GM19397 (cell line): ENCODE measurements around the gene PTX4.
A peak's percentile ranks its signal among the peaks of the same experiment; 100 is the strongest.

Experiments
- ATAC-seq: cut with Tn5 transposase; IDR thresholded peaks from one replicate; pipeline ENCODE4 v1.9.1; 2021; ENCODE audit warnings: mild to moderate bottlenecking, moderate library complexity; ENCODE audit not compliant: unreplicated experiment

PTX4 gene

DNA sequence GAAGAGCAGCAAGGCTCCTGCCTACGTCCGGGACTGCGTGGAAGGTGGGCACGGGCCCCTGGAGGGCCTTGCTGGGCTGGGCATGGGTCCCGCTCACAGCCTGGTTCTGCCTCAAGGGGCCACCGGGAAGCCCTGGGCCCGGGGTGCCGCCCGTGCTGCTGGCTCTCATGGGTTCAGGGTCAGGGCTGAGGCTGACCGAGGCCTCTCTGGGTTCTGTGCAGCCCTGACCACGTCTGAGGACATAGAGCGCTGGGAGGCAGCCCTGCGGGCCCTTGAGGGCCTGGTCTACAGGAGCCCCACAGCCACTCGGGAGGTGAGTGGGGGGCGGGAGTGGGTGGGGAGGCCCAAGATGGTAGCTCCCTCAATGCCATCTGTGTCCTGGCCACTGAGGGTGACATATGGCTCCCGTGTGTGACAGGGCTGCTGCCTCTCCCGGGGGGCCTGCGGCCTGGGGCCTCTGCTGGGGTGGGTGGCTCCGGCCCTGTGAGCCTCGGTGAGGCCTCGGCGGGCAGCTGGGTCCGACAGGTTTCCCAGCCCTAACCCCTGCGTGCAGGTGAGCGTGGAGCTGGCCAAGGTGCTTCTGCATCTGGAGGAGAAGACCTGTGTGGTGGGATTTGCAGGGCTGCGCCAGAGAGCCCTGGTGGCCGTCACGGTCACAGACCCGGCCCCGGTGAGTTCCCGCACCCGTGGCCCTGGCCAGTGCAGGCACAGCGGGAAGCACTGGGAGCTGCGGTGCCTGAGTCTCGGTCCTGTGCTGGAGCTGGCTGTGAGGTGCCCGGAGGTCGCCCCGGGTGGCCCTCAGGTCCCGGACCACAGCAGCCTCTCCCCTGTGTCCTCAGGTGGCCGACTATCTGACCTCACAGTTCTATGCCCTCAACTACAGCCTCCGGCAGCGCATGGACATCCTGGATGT is 13.6 kb upstream of the PTX4 start:
- ATAC-seq, result no peak

DNA sequence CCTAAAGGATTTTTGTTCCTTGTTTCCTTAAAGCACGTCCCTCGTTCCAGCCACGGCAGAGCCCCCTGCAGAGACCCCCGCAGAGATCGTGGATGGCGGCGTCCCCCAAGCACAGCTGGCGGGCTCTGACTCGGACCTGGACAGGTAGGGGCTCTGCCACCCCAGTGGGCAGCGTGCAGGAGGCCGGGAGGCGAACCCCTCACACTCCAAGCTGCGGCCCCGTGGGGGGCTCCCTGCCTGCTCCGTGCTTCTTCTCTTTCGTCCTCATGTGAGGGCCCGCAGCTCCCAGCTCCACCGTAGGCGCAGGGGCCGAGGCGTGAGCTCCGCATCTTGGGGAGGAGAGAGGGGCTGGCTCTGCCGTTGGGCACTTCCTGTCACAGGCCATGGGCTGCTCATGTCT is 12.9 kb upstream of the PTX4 start:
- no peak for ATAC-seq

DNA sequence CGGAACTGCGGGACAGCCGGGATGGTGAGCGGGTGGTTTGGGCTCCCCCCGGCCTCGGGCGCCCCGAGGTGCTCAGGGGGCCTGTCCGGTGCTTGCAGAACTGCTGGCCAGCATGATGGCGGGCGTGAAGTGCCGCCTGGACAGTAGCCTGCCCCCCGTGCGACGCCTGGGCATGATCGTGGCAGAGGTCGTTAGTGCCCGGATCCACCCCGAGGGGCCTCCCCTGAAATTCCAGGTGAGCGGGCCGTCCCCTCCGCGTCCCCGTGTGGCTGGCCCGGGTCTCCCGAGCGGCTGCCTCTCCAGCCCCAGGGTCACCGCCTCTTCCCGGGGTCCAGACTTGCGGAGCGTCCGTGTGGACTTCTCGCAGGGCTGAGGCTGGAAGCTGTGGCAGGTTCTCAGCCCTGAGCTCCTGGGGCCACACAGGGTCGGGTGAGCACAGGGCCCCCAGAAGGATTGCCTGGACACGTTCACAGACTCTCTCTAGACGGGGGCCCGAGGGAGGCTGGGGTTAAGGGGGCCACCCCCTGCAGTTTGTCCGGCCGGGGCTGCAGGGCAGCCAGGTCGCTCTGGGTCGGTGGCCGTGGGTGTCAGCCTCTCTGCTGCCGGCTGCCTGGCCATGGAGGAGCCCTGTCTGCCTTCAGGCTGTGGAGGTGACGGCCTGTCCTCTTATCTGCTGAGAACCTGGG is 11.9 kb upstream of the PTX4 start:
- ATAC-seq, result no peak

DNA sequence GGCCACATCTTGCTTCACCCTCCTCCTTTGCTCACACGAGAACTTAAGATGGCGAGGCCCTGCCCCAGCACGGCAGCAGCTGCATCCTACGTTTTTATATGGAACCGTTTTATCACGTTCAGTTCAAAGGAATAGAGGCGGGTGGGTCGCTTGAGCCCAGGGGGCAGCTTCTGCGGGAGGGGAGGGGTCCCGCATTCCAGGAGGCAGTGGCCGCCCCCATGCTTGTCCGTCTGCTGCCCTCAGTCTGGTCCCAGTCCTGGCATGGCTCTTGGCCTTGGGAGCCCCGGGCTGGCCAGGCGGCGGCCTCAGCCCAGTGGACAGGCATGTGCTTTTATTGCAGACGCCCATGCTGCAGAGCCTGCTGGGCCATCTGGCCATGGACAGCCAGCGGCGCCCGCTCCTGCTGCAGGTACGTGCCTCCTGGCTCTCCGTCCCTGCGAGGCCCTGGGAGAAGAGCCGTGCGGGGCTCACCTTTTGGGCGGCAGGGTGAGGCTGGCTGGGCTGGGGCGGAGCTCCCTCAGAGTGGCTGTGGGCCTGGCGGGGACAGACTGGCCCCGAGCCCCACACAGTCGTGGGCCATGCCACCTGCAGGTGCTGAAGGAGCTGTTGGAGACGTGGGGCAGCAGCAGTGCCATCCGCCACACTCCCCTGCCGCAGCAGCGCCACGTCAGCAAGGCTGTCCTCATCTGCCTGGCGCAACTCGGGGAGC is 11.2 kb upstream of the PTX4 start:
- ATAC-seq, result no peak

DNA sequence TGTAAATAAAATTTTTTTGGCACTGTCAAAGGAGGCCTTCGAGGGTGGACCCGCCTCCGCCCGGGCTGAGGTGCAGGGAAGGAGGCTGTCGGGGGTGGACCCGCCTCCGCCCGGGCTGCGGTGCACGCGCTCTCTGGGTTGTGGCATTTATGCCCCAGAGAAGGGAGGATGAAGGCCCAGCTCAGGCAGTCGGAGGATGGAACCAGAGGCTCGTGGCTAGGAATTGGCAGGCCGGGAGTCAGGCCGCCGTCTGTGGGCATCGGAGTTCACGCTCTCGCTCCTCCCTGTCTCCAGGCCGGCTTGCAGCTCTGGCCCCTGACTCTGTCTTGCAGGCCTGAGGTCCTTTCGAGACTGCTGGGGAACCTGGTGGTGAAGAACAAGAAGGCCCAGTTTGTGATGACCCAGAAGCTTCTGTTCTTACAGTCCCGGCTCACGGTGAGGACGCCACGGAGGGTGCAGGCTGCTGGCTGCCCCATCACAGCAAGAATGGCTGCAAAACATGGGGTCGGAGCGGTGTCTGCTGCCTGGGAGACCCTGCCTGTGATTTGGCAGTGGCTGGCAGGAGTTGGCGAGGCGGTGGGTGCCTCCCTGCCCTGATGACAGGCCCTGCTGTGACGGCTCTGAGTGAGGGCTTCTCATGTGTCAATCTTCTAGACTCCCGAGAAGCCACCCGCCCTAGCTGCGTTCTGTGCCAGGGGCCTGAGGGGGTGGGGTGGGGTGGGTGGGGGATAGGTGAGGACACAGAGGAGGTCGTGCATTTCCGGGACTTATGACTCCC is 10.3 kb upstream of the PTX4 start:
- ATAC-seq, result no peak

DNA sequence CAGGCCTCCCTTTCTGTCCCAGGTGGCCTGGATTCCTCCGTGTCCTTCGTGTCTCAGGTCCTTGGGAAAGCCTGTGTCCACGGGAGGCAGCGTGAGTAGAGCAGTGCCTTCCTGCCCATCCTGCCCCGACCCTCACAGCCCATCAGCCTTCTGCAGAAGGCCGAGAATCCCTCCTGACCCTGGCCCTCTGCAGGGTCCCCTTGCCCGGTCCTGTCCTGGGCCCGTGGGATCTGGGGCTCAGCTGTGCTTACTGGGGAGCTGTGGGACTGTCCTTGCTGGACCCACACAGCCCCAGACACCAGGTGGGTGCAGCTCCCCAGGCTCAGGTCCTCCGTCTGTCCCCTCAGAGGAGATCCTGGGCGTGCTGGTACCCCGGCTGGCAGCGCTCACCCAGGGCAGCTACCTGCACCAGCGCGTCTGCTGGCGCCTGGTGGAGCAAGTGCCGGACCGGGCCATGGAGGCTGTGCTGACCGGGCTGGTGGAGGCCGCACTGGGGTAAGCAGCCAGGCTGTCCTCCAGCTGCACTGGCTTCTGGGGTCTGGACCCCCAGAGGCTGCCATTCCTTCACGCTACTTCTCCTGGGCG is 8.4 kb upstream of the PTX4 start:
- no peak for ATAC-seq

DNA sequence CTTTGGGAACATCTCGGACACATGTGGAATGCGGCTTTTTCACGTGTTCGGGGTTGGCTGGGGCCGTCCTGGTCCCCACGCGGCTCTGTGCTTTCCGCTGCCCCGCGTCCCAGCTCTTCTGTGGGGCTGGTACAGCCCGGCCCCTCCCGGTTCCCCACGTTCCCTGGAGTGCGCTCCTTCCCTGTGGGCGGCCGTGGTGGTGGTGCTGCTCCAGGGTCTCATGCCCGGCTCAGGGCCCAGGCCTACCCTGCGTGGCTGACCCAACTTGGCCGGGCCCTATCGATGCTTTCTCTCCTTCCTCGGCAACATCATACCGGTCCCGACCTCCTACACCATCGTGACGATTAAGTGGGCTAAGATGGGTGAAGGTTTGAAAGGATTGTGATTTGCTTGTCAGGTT is 7.7 kb upstream of the PTX4 start:
- no peak for ATAC-seq

DNA sequence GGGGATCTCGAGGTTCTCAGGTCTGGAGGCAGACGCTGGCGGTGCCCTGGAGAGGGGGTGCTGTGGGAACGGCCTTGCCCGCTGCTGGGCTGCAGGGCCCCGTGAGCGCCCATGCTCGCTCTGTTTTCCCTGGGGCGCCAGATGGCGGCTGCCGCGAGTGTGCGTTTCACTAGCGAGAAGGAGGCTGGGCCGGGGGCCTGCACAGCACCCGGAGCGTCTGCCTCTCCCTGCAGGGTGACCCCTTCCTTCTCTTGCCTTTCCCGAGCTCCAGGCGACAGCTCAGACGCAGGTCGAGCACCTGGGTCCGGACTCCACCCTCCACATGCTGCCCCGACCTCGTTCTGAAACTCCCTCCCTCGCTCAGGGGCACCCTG is 7.1 kb upstream of the PTX4 start:
- ATAC-seq, result no peak

DNA sequence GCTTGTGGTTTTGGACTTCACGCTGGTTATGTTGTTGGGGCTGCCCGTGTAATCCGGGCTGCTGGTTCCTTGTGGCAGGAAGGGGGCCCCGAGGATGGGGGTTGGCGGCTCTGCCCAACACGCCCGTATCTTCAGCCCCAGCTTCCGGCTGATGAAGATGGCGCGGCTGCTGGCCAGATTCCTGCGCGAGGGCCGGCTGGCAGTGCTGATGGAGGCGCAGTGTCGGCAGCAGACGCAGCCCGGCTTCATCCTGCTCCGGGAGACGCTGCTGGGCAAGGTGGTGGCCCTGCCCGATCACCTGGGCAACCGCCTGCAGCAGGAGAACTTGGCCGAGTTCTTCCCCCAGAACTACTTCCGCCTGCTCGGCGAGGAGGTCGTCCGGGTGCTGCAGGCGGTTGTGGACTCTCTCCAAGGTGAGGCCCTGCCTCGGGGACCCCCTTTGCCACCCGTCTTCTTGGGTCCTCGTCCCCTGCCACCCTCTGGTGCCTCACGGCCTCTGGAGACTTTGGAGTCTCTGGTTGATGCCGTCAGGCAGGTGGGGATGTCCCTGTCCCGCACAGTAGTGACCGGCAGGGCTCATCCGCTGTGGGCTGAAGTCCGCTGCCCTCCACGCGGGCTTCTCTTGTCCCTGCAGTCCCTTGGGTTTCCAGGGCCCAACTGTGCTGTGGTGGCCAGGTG is 6.6 kb upstream of the PTX4 start:
- no peak for ATAC-seq

DNA sequence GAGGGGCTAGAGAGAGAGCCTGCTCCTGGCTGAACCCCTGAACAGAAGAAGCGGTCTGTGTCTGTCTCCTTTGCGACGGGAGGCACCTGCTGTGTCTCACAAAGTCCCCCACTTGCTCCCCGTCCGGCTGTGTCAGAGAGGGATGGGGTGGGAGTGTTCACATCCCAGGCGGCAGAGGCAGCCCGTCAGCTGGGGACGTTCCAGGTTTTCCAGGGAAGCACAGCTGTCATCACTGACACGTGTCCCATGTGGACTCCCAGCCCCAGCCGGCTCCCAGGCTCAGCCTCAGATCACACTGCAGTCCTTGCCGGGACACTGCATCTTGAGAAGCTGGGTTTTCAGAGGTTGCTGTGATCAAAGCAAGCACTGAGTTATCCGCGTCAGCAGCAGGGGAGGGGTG is 6.0 kb upstream of the PTX4 start:
- no peak for ATAC-seq

DNA sequence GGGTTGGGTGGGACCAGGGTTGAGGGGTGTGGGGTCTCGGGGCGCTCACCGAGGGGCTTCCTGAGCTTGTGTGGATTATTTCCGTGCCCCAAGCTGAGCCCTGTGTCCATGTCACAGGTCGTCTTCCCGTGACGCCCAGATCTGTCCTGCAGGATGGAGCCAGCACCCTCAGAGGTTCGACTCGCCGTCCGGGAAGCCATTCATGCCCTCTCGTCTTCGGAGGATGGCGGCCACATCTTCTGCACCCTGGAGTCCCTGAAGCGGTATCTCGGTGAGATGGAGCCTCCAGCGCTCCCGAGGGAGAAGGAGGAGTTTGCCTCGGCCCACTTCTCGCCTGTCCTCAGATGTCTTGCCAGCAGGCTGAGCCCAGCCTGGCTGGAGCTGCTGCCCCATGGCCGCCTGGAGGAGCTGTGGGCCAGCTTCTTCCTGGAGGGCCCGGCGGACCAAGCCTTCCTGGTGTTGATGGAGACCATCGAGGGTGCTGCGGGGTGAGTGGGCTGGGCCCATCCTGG is 5.4 kb upstream of the PTX4 start:
- no peak for ATAC-seq

DNA sequence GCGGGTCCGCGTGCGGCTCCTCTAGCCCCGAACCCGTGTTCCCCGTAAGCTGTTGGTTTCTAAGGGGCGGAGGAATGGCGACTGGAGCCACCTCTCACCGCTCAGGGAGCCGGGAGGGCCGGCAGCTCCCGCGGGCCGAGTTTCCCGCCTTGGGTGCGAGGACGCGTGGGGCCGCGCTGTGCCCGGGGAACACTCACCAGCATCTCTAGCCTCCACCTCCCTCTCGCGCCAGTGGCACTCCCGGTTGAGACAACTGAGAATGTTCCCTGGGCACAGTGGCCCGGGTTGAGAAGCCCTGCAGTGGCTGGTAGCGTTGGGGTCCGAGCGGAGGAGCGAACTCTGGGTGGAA is 5.0 kb upstream of the PTX4 start:
- no peak for ATAC-seq

DNA sequence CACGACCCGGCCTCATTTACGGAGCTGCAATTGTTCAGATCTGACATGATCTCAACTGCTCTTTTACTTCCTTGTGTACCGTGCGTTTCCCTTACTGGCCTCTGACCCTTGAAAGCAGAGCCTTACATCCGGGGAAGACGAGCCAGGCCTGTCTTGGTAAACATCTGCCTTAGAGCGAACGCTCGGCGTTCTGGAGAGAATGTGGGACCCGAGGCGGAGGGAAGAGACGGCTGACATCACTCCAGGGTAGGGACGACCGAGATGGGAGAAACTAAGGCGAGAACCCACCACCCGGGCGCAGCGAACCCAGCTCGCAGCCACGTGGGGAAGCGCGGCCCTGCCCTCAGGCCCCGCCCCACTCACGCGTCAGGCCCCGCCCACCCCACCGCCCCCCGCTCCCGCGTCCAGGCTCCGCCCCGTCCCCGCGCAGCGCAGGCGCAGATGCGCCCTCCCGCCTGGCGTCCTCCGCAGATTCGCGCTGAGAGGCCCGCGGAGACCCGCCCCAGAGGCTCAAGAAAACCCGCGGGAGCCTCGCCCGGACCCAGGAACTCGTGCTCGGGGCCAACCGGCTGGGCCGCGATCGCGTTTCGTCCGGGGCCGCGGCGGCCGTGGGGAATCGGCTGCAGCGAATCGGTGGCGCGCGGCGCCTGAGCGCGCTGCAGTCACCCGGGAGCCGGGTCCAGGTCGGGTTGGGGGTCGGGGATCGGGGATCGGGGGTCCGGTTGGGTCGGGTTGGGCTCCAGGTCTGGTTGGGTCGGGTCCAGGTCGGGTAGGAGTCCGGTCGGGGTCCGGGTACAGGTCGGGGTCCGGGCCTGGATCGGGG is 4.4 kb upstream of the PTX4 start, which contains the start of gene TELO2:
TSS of gene TELO2 (plus strand) at position 438 of the 823 bp plus-strand sequence. CDS start 922 bp downstream, outside the sequence.
- peak; percentile 70 for ATAC-seq

DNA sequence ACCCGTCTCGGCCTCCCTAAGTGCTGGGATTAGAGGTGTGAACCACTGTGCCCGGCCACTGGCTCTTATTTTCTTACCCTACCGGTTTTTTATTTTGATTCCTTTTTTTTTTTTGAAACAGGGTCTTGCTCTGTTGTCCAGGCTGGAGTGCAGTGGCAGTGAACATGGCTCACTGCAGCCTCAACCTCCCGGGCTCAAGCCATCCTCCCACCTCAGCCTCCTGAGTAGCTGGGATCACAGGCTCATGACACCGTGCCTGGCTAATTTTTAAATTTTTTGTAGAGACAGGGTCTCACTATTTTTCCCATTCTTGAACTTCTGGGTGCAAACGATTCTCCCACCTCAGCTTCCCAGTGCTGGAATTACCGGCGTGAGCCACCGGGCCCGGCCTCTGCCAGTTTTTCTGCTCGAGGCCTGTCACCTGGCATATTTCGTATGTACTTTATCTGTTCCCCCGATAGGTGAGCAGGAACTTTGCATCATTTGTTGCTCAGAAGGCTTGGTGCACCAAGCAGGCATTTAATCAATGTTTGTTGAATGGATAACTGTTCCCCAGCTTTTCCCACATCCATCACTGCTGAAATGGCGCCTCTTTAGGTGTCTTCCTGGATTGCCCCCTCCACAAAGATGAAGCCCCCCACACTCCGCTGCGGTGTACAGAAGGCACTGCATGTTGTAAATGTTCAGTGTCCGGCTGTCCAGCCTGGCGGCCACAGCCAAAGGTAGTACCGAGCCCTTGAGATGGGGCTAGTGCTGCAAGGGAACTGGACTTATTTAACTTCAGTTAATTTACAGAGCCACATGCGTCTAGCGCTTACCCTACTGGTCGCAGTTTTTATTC is 3.6 kb upstream of the PTX4 start:
- no peak for ATAC-seq

DNA sequence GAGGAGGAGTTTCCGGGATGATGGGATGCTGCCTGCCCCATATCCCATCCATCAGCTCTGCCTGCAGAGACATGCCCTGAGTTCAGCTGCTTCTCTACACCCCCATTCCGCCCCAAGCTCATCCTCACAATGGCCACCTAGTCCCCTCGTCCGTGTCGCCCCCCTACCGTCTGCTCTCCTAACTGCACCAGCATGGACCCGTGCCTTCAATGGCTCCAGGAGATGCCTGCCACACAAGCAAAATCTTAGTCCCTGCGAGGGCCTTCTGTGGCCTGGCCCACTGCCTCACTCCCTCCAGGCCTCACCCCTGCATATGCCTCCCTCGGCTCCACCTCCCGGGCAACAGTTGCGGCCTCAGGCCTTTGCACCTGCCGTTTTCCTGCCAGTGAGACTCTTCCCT is 2.6 kb upstream of the PTX4 start:
- ATAC-seq, result no peak

DNA sequence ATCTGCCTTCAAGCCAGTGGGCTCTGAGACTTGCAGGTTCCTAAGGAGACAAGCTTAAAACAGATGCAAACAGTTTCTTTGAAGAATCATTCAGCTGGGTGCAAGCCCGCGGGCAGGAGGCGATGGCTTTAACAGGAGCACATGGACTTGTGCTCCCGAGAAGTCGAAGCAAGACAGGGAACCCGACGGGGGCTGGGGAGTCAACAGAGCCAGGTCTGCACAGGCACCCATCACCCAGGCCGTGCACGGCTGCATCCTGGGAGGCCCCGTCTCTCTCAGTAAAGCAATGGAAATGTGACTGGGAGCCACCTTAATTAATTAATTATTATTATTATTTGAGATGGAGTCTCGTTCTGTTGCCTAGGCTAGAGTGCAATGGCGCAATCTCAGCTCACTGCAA is 333 bp upstream of the PTX4 start:
- no peak for ATAC-seq

DNA sequence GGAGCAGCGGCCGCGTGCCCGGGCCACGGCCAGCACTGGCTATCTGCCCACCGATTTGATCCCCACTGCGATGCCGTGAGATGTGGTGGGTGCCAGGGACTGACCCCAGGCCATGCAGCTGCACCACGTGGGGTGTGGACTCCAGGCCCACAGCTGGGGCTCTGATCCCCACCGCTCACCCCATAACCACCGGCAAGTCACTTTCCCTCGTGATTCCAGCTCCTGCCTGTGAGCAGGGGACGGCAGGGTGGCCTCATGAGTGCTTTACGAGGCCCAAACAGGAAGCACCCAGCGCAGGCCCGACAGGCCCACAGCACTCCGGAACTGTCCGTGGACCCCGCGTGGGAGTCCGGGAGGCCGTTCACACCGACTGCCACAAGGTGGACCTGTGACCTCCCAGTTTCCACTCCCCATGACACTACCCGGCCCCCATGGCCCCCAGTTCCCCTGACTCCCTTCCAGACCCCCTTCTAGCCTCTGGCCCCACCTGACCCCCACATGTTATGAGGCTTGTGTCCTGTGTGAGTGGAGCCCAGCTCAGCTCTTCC is 616 bp downstream of the PTX4 start:
- ATAC-seq, result no peak
